Vagina (tissue), 2 donors: ENCODE measurements around the gene DLG3.

Experiments used
- POLR2A ChIP-seq, 2 donors: fragments of 450-650 bp; IDR thresholded peaks; one replicate each; pipeline ENCODE4 v1.6.1; 2017; ENCODE audit warnings: antibody characterized with exemption in 2 of 2, mild to moderate bottlenecking in 2 of 2, moderate library complexity in 2 of 2
- TF ChIP-seq, protein P1 (sequence below), 3 experiments: fragments of 450-650 bp in 2 of 3; fragments of 200-600 bp in 1 of 3; sonication (generic) in 1 of 3; IDR thresholded peaks; one replicate each; pipeline ENCODE4 v1.5.1; 2017 to 2019; ENCODE audit warnings: antibody characterized with exemption in 3 of 3, mild to moderate bottlenecking in 2 of 3, moderate library complexity in 2 of 3

DNA sequence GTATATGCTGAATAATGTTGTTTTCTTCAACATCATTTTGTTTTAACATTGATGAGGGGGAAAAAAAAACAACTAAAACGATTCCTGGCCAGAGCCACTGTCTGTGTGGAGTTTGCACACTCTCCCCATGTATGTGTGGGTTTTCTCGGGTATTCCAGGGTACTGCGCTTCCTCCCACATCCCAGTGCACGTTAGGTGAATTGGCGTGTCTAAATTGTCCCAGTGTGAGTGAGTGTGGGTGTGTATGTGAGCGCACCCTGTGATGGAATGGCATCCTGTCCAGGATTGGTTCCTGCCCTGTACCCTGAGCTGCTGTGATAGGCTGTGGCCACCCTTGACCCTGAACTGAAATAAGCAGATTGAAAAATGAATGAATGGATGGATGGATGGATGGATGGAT is 2.4 kb upstream of the DLG3 start:
- TF ChIP-seq, protein P1, sequence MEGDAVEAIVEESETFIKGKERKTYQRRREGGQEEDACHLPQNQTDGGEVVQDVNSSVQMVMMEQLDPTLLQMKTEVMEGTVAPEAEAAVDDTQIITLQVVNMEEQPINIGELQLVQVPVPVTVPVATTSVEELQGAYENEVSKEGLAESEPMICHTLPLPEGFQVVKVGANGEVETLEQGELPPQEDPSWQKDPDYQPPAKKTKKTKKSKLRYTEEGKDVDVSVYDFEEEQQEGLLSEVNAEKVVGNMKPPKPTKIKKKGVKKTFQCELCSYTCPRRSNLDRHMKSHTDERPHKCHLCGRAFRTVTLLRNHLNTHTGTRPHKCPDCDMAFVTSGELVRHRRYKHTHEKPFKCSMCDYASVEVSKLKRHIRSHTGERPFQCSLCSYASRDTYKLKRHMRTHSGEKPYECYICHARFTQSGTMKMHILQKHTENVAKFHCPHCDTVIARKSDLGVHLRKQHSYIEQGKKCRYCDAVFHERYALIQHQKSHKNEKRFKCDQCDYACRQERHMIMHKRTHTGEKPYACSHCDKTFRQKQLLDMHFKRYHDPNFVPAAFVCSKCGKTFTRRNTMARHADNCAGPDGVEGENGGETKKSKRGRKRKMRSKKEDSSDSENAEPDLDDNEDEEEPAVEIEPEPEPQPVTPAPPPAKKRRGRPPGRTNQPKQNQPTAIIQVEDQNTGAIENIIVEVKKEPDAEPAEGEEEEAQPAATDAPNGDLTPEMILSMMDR (IDR thresholded peaks at IDR 0.05): no peak
- no peak for TF ChIP-seq POLR2A (IDR thresholded peaks at IDR 0.05)
